Measurements from ENCODE around the gene VSIG8.

- TF ChIP-seq, protein P1, sequence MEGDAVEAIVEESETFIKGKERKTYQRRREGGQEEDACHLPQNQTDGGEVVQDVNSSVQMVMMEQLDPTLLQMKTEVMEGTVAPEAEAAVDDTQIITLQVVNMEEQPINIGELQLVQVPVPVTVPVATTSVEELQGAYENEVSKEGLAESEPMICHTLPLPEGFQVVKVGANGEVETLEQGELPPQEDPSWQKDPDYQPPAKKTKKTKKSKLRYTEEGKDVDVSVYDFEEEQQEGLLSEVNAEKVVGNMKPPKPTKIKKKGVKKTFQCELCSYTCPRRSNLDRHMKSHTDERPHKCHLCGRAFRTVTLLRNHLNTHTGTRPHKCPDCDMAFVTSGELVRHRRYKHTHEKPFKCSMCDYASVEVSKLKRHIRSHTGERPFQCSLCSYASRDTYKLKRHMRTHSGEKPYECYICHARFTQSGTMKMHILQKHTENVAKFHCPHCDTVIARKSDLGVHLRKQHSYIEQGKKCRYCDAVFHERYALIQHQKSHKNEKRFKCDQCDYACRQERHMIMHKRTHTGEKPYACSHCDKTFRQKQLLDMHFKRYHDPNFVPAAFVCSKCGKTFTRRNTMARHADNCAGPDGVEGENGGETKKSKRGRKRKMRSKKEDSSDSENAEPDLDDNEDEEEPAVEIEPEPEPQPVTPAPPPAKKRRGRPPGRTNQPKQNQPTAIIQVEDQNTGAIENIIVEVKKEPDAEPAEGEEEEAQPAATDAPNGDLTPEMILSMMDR (IDR thresholded peaks at IDR 0.05) = no peak
- no peak for TF ChIP-seq EZH2 (IDR thresholded peaks at IDR 0.05; ENCODE audit: borderline replicate concordance, insufficient read depth, low read depth, low read length, poor library complexity, severe bottlenecking)
Measured at GRCh38 chr1:159854693-159855192, 7.7 kb downstream of the VSIG8 start.
